PC-3 (cell line): ENCODE measurements around the gene MAP2K1.

Experiments used
- EZH2 ChIP-seq: fragments of 300-600 bp; sonication (generic); IDR thresholded peaks from one replicate; pipeline ENCODE4 v1.6.1; 2017; ENCODE audit warnings: antibody characterized with exemption, mild to moderate bottlenecking, low read length; ENCODE audit not compliant: unreplicated experiment
- TF ChIP-seq, protein P1 (sequence below): fragments of 300-600 bp; sonication (generic); conservative IDR thresholded peaks from 2 replicates; pipeline ENCODE4 v1.5.1; 2017; ENCODE audit warnings: antibody characterized with exemption, low read depth, mild to moderate bottlenecking, low read length

DNA sequence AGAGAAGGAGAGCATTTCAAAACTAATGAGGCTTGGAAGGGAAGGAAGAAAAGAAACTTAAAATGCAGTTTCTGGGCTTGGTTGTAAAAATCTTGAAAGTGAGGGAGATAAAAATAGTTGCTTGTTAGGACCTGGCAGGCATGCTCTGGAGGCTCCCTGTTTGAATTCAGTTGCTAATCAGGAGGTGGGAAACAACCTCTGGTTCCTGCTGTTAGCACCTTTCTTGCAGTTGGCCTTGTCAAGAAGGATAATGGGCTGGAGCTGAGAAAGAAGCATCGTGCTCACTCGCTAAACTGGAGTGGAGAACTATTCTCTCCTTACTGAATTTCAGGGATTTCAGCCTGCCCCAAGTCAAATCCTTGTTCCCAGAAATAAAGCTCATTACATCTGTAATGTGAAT, 87.4 kb downstream of the MAP2K1 start:
- TF ChIP-seq EZH2, result no peak
- TF ChIP-seq, protein P1, sequence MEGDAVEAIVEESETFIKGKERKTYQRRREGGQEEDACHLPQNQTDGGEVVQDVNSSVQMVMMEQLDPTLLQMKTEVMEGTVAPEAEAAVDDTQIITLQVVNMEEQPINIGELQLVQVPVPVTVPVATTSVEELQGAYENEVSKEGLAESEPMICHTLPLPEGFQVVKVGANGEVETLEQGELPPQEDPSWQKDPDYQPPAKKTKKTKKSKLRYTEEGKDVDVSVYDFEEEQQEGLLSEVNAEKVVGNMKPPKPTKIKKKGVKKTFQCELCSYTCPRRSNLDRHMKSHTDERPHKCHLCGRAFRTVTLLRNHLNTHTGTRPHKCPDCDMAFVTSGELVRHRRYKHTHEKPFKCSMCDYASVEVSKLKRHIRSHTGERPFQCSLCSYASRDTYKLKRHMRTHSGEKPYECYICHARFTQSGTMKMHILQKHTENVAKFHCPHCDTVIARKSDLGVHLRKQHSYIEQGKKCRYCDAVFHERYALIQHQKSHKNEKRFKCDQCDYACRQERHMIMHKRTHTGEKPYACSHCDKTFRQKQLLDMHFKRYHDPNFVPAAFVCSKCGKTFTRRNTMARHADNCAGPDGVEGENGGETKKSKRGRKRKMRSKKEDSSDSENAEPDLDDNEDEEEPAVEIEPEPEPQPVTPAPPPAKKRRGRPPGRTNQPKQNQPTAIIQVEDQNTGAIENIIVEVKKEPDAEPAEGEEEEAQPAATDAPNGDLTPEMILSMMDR, result no peak
